Raji (cell line): ENCODE measurements around the gene AUTS2.

Source experiments
- POLR2A ChIP-seq: IDR thresholded peaks from 2 replicates; pipeline ENCODE4 v1.6.1; 2011; ENCODE audit warnings: low read depth, low read length, control low read depth; ENCODE audit not compliant: insufficient read depth

Gene AUTS2

GRCh38 chr7:70635633-70636032 is 1037.4 kb downstream of the AUTS2 start:
- TF ChIP-seq POLR2A, result no peak

- no peak for TF ChIP-seq POLR2A
Observed at GRCh38 chr7:70636169-70636568, 1037.9 kb downstream of the AUTS2 start.

GRCh38 chr7:70637726-70638125 is 1039.5 kb downstream of the AUTS2 start:
- TF ChIP-seq POLR2A, result no peak

GRCh38 chr7:70638158-70639107 is 1040.2 kb downstream of the AUTS2 start:
- no peak for TF ChIP-seq POLR2A

GRCh38 chr7:70640266-70640833 is 1042.1 kb downstream of the AUTS2 start:
- no peak for TF ChIP-seq POLR2A

- no peak for TF ChIP-seq POLR2A
Observed at GRCh38 chr7:70641882-70642281, 1043.6 kb downstream of the AUTS2 start.

GRCh38 chr7:70645279-70645678 is 1047.0 kb downstream of the AUTS2 start:
- TF ChIP-seq POLR2A, result no peak

- TF ChIP-seq POLR2A, result no peak
Observed at GRCh38 chr7:70645876-70646351, 1047.6 kb downstream of the AUTS2 start.

GRCh38 chr7:70646536-70647248 is 1048.4 kb downstream of the AUTS2 start:
- TF ChIP-seq POLR2A, result no peak

GRCh38 chr7:70647801-70648498 is 1049.7 kb downstream of the AUTS2 start:
- TF ChIP-seq POLR2A, result no peak

GRCh38 chr7:70649323-70649722 is 1051.0 kb downstream of the AUTS2 start:
- no peak for TF ChIP-seq POLR2A

- TF ChIP-seq POLR2A, result no peak
Observed at GRCh38 chr7:70654146-70654545, 1055.9 kb downstream of the AUTS2 start.

GRCh38 chr7:70654979-70655378 is 1056.7 kb downstream of the AUTS2 start:
- no peak for TF ChIP-seq POLR2A

GRCh38 chr7:70655694-70656093 is 1057.4 kb downstream of the AUTS2 start:
- no peak for TF ChIP-seq POLR2A

- TF ChIP-seq POLR2A, result no peak
Observed at GRCh38 chr7:70657571-70657970, 1059.3 kb downstream of the AUTS2 start.
